NCI-H82 (cell line): ENCODE measurements around the gene SUCLG1.
"Not testable (repeated sequence)": the region's sequence is repeated elsewhere in the genome, so short reads cannot be mapped to it uniquely, and the experiment has no call there.

ENCODE experiments used
- DNase-seq: peaks from one replicate; lab custom pipeline; 2025; lab: John Stamatoyannopoulos, UW

The SUCLG1 gene

GRCh38 chr2:84421197-84421596 is 37.9 kb downstream of the SUCLG1 start:
- no peak for DNase-seq

DNA sequence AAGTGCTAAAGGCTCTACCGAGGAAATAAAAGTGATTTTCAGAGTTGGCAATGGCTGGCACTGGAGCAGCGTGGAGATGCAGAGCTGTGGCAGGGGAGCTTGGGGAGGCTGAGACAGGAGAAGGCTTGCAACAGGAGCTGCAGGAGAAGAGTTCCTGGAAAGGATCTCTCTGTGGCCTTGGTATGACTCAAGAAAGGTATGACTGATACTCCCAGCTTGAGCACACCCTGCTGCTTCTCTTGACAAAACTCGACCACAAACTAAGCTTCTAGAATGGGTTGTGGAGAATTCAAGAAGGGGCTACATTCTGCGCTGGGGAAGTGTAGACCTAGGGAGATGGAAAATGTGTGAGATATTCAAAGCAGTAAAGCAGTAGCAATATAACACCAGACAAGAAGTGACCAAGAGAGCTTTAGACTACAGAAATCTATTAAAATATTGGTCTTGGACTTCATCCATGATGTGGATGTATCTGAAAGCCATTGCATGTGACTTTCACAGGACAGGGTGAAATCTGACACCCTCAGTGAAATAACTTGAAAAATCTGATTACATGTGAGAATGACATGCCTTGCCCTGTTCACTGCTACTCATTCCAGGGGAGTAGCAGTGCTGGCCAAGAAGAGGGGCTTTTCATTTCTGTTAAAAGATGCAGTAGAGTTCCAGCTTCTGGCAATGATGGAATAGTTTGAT is 41.5 kb downstream of the SUCLG1 start:
- no peak for DNase-seq

DNA sequence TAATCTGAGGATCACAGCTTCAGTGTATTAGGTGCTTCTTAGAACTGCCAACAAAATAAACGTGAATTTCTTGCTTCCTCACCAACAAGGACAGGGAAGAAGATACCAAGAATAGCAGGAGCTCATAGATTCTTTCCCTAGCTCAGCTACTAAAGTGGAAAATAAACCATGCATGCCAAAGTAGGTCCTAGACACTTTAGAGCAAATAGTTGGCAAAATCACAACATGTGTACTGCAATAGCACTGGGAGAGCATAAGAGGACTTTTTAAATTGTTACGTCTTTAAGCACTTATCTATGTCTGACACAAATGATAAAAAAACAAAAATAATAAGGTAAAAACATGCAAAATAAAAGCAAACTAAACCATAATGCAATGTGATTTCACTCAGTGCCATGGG is 49.5 kb downstream of the SUCLG1 start:
- no peak for DNase-seq

DNA sequence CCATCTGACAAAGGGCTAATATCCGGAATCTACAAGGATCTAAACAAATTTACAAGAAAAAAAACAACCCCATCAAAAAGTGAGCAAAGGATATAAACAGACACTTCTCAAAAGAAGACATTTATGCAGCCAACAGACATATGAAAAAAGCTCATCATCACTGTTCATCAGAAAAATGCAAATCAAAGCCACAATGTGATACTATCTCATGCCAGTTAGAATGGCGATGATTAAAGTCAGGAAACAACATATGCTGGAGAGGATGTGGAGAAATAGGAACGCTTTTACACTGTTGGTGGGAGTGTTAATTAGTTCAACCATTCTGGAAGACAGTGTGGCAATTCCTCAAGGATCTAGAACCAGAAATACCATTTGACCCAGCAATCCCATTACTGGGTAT is 57.0 kb downstream of the SUCLG1 start:
- DNase-seq = not testable (repeated sequence)

- DNase-seq = not testable (repeated sequence)
Measured at GRCh38 chr2:84399839-84400238, 59.2 kb downstream of the SUCLG1 start.

DNA sequence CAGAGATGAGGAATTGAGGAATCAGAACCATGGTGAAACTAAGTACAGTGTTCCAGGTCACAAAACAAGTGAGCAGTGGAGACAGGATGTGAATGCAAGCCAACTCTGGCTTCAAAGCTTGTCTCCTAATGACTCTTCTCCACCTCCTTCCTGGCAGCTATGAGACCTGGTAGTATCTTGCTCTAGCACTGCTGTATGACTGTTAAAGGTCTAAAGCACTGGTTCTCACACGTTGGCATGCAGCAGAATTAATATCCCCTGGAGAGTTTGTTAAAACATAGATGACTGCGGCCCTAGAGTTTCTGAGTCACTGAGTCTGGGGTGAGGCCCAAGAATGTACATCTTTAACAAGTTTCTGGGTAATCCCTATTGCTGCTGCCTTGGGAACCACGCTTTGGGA is 63.3 kb downstream of the SUCLG1 start:
- no peak for DNase-seq

GRCh38 chr2:84394628-84395027 is 64.5 kb downstream of the SUCLG1 start:
- DNase-seq = peak; percentile 44

DNA sequence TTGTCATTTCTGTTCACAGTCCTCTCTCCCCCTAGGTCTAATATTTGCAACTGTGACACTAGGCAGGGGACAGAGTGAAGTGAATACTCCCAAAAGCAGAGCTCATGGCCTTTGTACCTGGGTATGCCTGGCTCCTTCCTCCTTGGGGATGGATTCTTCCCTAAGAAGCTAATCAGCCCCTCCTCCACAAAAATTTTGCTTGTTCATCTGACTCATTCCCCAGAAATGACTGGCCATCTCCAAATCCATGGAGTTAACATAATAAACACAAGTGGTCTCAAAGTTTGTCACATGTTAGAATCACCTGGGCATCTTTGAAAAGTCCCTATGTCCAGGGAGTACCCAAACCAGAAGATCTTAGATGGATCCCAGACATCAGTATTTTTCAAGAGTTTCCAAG is 65.3 kb downstream of the SUCLG1 start:
- no peak for DNase-seq

GRCh38 chr2:84389794-84390193 is 69.3 kb downstream of the SUCLG1 start:
- DNase-seq = no peak

DNA sequence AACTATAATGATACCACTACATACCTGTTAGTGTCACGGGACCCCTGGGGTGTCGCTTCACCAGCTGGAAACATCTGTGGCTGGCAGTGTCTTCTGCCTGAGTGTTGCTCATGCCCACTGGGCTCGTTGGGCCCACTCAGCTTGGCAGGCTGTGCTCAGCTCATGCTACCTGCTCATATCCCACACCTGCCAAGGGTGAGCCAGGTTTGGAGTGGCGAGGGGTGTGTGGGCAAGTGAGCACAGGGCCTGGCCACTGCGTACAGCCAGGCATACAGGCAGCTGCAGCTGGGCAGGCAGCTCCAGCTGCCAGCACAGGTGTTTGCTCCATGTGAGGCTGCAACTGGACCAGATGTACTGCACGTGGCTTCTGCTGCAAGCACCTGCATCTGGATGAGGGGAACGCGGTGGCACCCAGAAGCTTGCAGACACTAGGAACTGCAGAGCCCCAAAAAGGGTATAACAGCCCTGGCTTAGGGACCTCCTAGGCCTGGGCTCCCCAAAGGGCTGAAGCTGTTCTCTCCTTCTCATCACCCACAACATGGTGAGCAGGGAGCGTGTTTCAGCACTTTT is 70.1 kb downstream of the SUCLG1 start:
- no peak for DNase-seq

DNA sequence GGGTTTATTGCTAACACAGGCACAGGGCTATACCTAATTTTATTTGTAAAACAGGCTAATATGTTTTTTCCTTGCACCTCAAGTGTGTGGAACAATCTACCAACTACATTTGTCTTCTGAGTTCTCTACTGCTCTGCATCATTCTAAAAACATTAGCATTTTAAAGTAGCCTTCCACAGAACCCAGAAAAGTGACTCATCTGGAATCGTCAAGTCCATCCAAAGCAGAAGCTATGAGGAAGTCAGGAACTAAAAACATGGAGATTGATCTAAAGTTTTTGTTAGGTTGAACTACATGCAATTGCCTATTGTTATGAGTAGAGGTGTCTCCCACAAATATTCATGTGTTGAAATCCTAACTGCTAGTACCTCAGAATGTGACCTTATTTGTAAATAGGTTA is 70.9 kb downstream of the SUCLG1 start:
- no peak for DNase-seq

DNA sequence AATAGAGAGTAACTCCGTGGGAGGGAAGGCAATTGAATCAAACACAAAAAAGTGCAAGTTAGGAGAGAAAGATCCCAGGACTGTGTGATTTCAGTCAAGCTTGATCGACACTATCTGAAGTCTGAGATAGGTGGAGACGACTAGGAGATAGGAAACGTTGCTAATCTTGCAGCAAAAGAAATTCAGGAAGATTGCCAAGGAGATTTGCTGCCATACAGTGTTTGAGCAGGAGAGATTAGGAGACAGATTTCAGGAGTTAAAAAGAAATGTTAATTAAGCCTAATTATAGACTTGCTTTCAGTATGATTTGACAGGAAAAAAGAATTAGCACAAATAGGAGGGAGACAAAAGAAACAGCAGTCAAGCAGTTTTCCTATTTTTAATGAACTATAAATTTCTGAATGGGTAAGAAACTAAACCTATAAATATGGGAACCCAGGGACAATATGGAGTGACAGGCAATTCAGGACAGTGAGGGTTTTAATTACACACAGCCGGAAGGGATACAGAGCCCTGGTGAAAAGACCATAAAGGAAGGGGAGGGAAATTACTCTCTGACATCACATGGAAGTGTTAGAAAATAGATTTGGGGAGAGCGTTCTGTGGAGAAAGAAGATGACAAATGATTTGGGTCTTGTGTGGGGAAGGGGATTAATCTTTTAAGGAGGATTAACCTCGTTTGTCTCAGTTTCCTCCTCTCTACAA is 72.6 kb downstream of the SUCLG1 start:
- peak; percentile 93 for DNase-seq

DNA sequence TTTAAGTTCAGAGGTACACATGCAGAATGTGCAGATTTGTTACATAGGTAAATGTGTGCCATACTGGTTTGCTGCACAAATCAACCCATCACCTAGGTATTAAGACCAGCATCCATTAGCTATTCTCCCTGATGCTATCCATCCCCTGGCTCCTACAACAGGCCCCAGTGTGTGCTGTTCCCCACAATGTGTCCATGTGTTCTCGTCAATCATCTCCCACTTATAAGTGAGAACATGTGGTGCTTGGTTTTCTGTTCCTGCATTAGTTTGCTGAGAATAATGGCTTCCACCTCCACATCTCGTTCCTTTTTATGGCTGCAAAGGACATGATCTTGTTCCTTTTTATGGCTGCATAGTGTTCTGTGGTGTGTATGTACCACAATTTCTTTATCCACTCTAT is 75.8 kb downstream of the SUCLG1 start:
- no peak for DNase-seq

DNA sequence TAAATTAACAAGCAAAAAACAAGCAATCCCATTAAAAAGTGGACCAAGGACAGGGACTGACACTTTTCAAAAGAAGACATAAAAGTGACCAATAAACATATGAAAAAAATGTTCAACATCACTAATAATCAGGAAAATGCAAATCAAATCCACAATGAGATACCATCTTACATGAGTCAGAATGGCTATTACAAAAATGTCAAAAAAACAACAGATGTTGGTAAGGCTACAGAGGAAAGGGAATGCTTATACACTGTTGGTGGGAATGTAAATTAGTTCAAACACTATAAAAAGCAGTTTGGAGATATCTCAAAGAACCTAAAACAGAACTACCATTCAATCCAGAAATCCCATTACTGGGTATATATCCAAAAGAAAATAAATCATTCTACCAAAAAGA is 78.2 kb downstream of the SUCLG1 start:
- DNase-seq = no peak

DNA sequence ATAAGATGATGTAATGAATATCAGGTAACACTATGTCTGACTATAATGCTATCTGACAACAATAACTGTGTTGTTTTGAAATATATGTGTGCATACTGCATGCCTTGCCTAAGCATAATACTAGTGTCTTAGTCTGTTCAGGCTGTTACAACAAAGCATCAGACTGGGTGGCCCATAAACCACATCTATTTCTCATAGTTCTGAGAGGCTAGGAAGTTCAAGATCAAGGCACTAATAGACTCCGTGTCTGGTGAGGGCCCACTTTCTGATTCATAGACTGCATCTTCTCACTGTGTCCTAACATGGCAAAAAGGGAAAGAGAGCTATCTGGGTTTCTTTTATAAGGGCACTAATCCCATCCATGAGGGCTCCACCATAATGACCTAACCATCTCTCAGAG is 80.1 kb downstream of the SUCLG1 start:
- no peak for DNase-seq

GRCh38 chr2:84375020-84375419 is 84.1 kb downstream of the SUCLG1 start:
- no peak for DNase-seq

- DNase-seq = no peak
Measured at GRCh38 chr2:84373866-84374265, 85.2 kb downstream of the SUCLG1 start.
